ENCODE measurements around the gene CCHCR1.

The CCHCR1 gene

GRCh38 chr6:31158863-31159855 is 1.6 kb upstream of the CCHCR1 start:
- peak; percentile 33 for DNase-seq

GRCh38 chr6:31158140-31158862 is 699 bp upstream of the CCHCR1 start, which contains the start of gene TCF19:
TCF19 (plus strand) TSS chr6:31158589; CDS start chr6:31159470, 881 bp downstream.
- peak; percentile 99 for DNase-seq

- no peak for DNase-seq
Observed at GRCh38 chr6:31156641-31157040, 961 bp downstream of the CCHCR1 start.

GRCh38 chr6:31154436-31154835 is 3.2 kb downstream of the CCHCR1 start:
- no peak for DNase-seq

GRCh38 chr6:31152781-31153180 is 4.8 kb downstream of the CCHCR1 start:
- DNase-seq: no peak

- DNase-seq: no peak
Observed at GRCh38 chr6:31149827-31150447, 7.7 kb downstream of the CCHCR1 start.

- no peak for DNase-seq
Observed at GRCh38 chr6:31145386-31145785, 12.2 kb downstream of the CCHCR1 start.

- no peak for DNase-seq
Observed at GRCh38 chr6:31144970-31145340, 12.6 kb downstream of the CCHCR1 start.

- DNase-seq: no peak
Observed at GRCh38 chr6:31144296-31144969, 13.2 kb downstream of the CCHCR1 start.

GRCh38 chr6:31143148-31143547 is 14.5 kb downstream of the CCHCR1 start:
- no peak for DNase-seq

GRCh38 chr6:31142361-31142761 is 15.2 kb downstream of the CCHCR1 start:
- no peak for DNase-seq

GRCh38 chr6:31140643-31141042 is 17.0 kb downstream of the CCHCR1 start:
- DNase-seq: no peak

GRCh38 chr6:31139599-31139998 is 18.0 kb downstream of the CCHCR1 start:
- DNase-seq: no peak

GRCh38 chr6:31138982-31139381 is 18.6 kb downstream of the CCHCR1 start, which contains the start of gene PSORS1C2:
PSORS1C2 (minus strand) TSS chr6:31139066; CDS start chr6:31139026, 40 bp downstream.
- no peak for DNase-seq

- DNase-seq: no peak
Observed at GRCh38 chr6:31135710-31136109, 21.9 kb downstream of the CCHCR1 start.

GRCh38 chr6:31132806-31133205 is 24.8 kb downstream of the CCHCR1 start:
- DNase-seq: no peak

- no peak for DNase-seq
Observed at GRCh38 chr6:31131595-31131994, 26.0 kb downstream of the CCHCR1 start.

- no peak for DNase-seq
Observed at GRCh38 chr6:31130751-31131150, 26.9 kb downstream of the CCHCR1 start.

- no peak for DNase-seq
Observed at GRCh38 chr6:31129130-31129529, 28.5 kb downstream of the CCHCR1 start.

GRCh38 chr6:31128093-31128676 is 29.4 kb downstream of the CCHCR1 start:
- peak; percentile 54 for DNase-seq

- DNase-seq: no peak
Observed at GRCh38 chr6:31126396-31127175, 31.0 kb downstream of the CCHCR1 start.

All from NCI-H1105 treated with DMSO at 0.1 percent for 48 hours (cell line).